Muscle of back (tissue), 11 donors: Measurements from ENCODE around the gene TUBA3E. TPM values are rescaled to one million over a fixed set of nuclear protein-coding genes. Genes with fewer than 3 reads are reported as not detected.
"Not testable (repeated sequence)": the region's sequence is repeated elsewhere in the genome, so short reads cannot be mapped to it uniquely, and the experiment has no call there.

Experiments
- DNase-seq, 3 donors: peaks; one replicate each; pipeline versions ENCODE4 v3.0.0 to v3.0.0-alpha.2; 2013
- polyA plus RNA-seq, 10 donors: library from polyadenylated mRNA; unstranded; fragments of 120-200 nt; gene quantifications; one replicate each; pipeline ENCODE4 v1.2.1, GENCODE V29; 2013; ENCODE audit not compliant: insufficient read length in 10 of 10

Gene TUBA3E
- polyA plus RNA-seq, 10 donors = 0.15 to 0.27 (median 0.24) TPM; not detected in 7

DNA sequence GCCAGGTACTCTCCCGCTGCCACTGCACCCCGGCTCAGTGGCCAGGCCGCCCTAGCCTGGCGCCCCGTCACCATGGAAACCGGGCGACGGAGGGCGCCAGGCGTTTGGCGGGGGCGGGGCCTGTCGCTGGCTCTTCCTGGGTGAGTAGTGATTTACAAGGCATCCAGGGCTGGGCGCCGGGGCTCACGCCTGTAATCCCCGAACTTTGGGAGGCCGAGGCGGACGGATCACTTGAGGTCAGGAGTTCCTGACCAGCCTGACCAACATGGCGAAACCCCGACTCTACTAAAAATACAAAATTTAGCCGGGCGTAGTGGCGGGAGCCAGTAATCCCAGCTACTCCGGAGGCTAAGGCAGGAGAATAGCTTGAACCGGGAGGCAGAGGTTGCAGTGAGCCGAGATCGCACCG lies 53.2 kb downstream of the TUBA3E start, which contains the start of gene CCDC74B:
Gene CCDC74B, minus strand, starts transcription at position 107 of the 409 bp plus-strand sequence. CDS start 116 bp downstream, outside the sequence.
- peak; percentile 16 to 35 (median 16) for DNase-seq

DNA sequence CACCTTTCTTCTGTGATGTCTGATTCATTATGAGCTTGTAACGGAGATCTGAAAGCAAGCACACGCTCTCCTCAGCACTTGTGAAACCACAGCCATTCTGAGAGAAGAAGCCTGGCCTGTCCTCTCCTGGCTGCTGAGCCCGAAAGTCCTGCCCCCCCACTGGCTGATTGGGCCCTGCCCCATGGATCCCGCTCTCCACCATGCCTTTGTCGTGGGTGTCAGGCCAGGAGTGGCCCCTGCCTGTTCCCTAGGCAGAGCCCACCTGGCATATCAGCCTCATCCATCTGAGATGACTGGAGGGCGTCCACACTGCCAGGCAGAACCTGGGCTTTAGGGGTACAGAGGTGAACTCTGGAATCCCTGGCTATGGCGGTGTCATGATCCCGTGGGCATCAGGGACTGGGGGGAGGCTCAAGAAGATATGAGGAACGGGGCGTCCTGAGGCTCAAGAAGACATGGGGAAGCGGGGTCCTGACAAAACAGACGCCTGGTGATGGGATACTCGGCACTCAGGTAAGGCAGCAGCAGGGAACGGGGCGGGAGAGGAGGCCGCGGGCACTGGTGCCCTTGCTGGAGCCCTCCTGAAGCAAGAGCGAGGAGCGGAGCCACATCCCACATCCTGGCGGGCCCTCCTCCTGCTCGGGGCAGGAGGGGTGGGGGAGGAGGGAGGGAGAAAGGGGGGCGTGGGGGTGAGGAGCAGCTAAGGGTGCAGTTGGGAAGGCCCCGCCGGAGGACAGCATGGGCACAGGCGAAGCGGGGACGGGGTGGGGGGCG lies 54.8 kb downstream of the TUBA3E start:
- DNase-seq = not testable (repeated sequence)

DNA sequence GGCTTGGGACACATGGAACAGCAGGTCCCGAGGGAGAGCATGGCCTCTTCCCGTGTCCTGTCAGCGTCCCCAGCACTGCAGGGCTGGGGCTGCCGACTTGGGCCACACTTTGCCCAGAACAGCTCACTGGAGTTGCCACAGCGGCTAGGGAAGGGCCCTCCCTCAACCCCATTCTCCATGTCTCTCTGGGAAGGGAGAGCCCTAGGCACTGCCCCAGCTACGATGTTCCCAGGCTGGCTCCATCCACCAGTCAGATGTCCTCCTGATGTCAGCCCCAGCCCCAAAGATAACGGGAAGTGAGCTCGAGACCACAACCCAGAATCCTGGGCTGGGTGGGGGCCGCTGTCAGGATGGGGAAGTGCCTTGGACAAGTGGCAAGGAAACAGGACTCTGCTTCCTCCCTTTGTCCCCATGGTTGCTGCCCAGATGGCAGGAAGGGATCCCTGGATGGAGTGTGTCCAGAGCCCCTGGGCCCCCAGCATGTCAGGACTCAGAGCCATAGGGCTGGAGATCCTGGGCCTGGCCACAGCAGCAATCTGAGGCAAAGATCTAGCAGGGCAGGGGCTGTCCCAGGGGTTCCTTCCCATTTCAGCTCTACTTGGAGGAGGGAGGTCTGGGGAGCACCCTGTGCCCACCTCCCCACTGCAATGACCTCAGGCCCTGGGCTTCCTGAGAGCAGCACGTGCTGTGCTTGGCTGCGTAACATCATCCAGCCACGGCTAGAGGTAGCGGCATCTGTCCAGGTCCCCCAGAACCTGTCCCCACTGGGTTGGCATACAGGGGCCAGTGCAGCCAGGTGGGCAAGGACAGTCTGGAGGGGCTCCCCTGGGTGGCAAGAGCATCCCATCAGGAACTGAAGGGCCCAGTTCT lies 55.6 kb downstream of the TUBA3E start:
- not testable (repeated sequence) for DNase-seq

Other genes with a start within 250 kb of the TUBA3E start
- 1 to 10 TPM in 1 of 10 donors, under 1 TPM in 6, not detected in 3; 0.20 to 1.0 (median 0.33) TPM for gene RAB6C, start 218.8 kb downstream of the TUBA3E start, polyA plus RNA-seq
- under 1 TPM in 5 of 10 donors, not detected in 5; 0.08 to 0.20 (median 0.12) TPM for gene POTEF, start 69.2 kb downstream of the TUBA3E start, polyA plus RNA-seq
- gene CCDC74B, start 53.3 kb downstream of the TUBA3E start, polyA plus RNA-seq = 1 to 10 TPM in 7 of 10 donors, under 1 TPM in 3; 0.59 to 3.0 (median 1.7) TPM
- gene SMPD4, start 16.8 kb downstream of the TUBA3E start, polyA plus RNA-seq = 10 to 100 TPM; 30.2 to 47.5 (median 36.6) TPM
- 100 to 1,000 TPM in 6 of 10 donors, 10 to 100 TPM in 4; 67.7 to 194 (median 110) TPM for gene MZT2B, start 16.2 kb downstream of the TUBA3E start, polyA plus RNA-seq
- gene IMP4, start 144.5 kb upstream of the TUBA3E start, polyA plus RNA-seq = 10 to 100 TPM; 32.4 to 44.7 (median 39.6) TPM
- 10 to 100 TPM; 13.7 to 29.8 (median 18.0) TPM for gene PTPN18, start 157.6 kb upstream of the TUBA3E start, polyA plus RNA-seq